ENCODE results near the gene NECTIN4.

The NECTIN4 gene

DNA sequence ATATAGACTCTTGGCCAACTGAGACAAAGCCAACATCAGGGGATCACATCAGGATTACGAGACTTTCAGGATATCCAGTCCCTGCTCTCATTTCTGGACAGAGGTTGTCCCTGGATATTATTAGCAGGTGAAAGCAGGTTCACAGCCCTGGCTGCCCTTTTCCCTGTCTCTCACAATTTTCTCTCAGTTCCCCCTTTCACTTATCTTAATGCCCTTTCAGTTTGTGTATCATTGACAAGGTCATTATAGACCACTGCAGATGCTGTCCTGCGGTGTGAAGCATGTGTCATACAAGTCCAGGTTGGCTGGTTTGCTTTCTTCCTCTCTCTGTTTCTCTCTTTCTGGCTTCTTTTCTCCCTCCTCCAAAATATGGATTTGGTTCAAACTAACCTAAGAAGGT is 6.7 kb upstream of the NECTIN4 start:
- TF ChIP-seq POLR2A (IDR thresholded peaks at IDR 0.05; ENCODE audit: low read depth, low read length) = no peak
- DNase-seq (ENCODE audit: insufficient read length, low spot score) (no peak), FAIRE-seq (no peak)

GRCh38 chr1:161095230-161095629 is 5.9 kb upstream of the NECTIN4 start:
- no peak for FAIRE-seq
- no peak for TF ChIP-seq POLR2A (IDR thresholded peaks at IDR 0.05; ENCODE audit: low read depth, low read length)

DNA sequence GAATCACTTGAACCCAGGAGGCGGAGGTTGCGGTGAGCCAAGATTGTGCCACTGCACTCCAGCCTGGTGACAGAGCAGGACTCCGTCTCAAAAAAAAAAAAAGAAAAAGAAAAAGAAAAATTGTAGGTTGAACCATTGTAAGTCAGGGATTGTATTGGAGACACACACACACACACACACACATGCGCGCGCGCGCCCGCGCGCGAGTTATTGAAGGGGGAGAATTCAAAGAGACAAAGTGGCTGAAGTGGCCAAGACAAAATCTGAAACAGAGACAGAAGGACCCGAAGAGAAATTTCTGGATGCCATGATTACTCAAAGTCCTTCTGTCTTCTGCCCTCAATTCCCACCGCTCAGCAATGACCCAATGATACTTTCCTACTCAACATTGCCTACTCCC is 5.1 kb upstream of the NECTIN4 start:
- no peak for TF ChIP-seq POLR2A (IDR thresholded peaks at IDR 0.05; ENCODE audit: low read depth, low read length)
- DNase-seq (ENCODE audit: insufficient read length, low spot score) (no peak), FAIRE-seq (no peak)

More at GRCh38 chr1:161095230-161095629, 5.9 kb upstream of the NECTIN4 start:
- DNase-seq (ENCODE audit: insufficient read length, low spot score) = no peak

DNA sequence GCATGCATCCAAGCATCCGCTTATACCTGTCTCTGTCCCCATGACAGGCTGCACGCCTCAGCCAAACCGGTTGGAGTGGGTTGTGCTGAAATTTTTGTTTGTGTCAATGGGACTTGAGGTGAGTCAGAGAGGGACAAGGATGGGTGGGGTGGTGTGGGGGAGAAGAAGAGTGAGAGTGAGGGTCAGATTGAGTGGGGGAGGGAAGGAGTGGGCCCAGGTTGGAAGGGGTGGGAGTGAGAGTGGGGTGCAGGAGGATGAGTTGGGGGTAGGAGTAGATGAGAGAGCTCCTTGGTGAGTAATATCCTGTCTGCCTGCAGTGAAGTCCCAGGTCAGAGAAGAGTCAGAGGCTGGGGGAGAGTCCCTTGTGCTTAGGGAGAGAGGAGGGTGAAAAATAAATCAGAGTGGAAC is 3.3 kb upstream of the NECTIN4 start:
- TF ChIP-seq POLR2A (IDR thresholded peaks at IDR 0.05; ENCODE audit: low read depth, low read length) = no peak
- FAIRE-seq (no peak), DNase-seq (ENCODE audit: insufficient read length, low spot score) (peak; percentile 50)

DNA sequence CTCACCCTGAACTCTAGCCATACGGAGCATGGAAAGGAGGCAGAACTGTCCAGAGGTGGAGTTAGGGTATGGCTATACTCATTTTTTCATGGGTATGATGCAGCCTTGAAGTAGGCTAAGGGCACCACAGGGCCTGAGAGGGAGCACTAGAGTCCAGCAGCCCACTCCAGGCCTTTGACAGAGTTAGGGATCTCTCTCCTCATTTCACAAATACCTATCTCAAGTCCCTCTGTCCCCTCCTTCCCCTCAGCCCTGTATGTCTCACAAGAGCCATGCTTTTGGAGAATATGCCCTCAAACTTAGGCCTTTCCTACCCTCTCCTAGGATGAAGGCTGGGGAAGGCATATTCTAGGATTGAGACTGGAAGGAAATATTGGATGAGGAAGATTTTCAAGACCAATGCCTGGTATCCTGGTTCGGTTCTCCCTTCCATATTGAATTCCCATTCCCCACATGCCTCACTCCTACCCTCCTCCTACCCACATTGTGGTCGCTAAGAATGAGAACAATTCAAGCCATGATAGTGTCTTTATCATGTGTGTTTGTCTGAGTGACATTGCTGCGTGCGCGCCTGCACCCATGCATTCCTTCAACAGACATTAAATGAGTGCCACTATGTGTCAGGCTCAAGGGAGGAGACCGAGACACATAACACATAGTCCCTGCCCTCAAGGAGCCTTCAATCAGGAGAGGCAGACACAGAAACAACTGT is 2.6 kb upstream of the NECTIN4 start:
- no peak for DNase-seq (ENCODE audit: insufficient read length, low spot score)
- TF ChIP-seq POLR2A (IDR thresholded peaks at IDR 0.05; ENCODE audit: low read depth, low read length) = no peak
- no peak for FAIRE-seq

- FAIRE-seq = no peak
Observed at GRCh38 chr1:161091093-161091492, 1.7 kb upstream of the NECTIN4 start.

GRCh38 chr1:161090617-161091016 is 1.3 kb upstream of the NECTIN4 start:
- no peak for FAIRE-seq
- DNase-seq (ENCODE audit: insufficient read length, low spot score) = no peak
- TF ChIP-seq POLR2A (IDR thresholded peaks at IDR 0.05; ENCODE audit: low read depth, low read length) = no peak

More at GRCh38 chr1:161091093-161091492, 1.7 kb upstream of the NECTIN4 start:
- no peak for TF ChIP-seq POLR2A (IDR thresholded peaks at IDR 0.05; ENCODE audit: low read depth, low read length)
- no peak for DNase-seq (ENCODE audit: insufficient read length, low spot score)

DNA sequence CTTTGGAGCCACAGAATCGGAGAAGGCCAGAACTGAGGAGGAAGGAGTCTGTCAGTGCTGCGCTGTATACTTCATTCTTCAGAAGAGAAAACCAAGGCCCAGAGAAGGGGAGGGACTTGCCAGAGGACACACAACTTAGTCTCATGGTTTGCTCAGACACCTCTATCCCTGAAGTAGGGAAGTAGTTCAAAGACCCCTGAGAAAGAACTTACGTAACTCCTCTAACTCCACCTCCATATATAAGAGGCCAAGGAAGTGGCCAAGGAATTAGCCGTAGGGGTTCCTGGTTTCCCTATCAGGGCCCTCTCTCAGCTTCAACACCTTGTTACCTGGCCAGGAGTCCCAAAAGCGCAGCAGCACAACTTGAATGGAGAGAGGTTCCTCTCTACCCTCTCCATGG is 580 bp upstream of the NECTIN4 start:
- DNase-seq (ENCODE audit: insufficient read length, low spot score) (no peak), FAIRE-seq (no peak)
- TF ChIP-seq POLR2A (IDR thresholded peaks at IDR 0.05; ENCODE audit: low read depth, low read length) = no peak

DNA sequence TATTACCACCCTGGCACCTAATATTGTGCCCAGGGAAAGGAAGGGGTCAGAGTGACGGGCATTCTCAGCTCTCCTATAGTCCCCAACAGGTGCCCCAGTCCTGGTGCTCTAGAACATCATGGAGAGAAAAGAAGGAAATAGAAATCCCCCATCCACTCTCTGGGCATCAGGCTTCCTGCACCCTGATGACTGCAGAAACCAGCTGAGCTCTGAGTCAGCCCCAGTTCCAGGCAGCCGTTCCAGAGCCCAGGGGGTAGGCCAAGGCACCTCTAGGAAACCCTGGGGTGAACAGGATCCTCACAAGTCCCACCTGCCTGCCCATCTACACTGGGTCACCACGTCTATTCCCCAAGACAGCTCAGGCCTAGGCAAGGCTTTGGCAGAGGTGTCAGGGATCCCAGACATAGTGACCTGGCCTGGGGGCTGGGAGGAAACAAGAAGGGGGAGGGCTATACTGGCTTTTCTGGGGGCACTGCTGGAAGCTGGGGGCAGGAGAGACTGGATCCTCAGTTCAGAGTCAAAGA is 709 bp downstream of the NECTIN4 start:
- TF ChIP-seq POLR2A (IDR thresholded peaks at IDR 0.05; ENCODE audit: low read depth, low read length) = no peak
- DNase-seq (ENCODE audit: insufficient read length, low spot score) (peak; percentile 89), FAIRE-seq (no peak)

- no peak for FAIRE-seq
- DNase-seq (ENCODE audit: insufficient read length, low spot score) = no peak
- no peak for TF ChIP-seq POLR2A (IDR thresholded peaks at IDR 0.05; ENCODE audit: low read depth, low read length)
Observed at GRCh38 chr1:161086457-161086856, 2.9 kb downstream of the NECTIN4 start.

DNA sequence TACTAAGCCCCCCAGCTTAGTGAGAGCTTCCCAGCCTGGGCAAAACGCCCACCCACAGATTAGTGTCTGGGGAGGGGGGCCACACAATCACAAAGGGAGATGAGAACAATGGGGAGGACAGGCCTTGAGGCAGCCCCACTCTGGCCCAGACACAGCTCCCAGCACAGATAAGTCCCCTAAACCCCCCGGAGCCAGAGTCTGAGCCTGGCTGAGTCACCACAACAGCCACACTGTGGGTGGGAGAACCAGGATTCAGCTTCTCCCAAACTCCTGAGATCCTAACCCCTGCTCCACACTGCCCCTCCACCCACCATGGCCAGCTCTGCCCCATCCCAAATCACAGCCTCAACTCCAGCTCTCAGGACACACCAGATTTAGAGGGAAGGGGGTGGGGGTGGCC is 4.2 kb downstream of the NECTIN4 start:
- no peak for TF ChIP-seq POLR2A (IDR thresholded peaks at IDR 0.05; ENCODE audit: low read depth, low read length)
- no peak for DNase-seq (ENCODE audit: insufficient read length, low spot score)

DNA sequence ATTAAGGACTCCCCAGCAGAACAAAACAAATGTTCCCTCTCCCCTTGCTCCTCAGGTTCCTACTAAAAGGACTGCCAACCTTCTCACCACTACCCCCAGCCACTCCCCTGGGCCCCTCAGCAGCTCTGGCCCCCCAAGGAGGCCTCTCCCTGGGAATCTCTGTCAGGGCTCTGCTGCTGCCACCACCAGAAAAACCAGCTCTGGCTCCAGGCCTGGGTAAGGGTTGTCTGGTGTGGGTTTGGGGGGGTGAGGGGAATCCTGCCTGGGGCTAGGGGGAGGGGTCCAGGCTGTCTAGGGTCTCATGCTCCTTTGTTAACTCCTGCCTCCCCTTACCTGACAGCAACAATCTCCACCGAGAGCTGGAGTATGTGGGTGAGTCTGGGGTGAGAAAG is 4.8 kb downstream of the NECTIN4 start:
- no peak for TF ChIP-seq POLR2A (IDR thresholded peaks at IDR 0.05; ENCODE audit: low read depth, low read length)
- no peak for DNase-seq (ENCODE audit: insufficient read length, low spot score)
- FAIRE-seq = no peak

More for the DNA sequence above, 4.2 kb downstream of the NECTIN4 start:
- FAIRE-seq = no peak

DNA sequence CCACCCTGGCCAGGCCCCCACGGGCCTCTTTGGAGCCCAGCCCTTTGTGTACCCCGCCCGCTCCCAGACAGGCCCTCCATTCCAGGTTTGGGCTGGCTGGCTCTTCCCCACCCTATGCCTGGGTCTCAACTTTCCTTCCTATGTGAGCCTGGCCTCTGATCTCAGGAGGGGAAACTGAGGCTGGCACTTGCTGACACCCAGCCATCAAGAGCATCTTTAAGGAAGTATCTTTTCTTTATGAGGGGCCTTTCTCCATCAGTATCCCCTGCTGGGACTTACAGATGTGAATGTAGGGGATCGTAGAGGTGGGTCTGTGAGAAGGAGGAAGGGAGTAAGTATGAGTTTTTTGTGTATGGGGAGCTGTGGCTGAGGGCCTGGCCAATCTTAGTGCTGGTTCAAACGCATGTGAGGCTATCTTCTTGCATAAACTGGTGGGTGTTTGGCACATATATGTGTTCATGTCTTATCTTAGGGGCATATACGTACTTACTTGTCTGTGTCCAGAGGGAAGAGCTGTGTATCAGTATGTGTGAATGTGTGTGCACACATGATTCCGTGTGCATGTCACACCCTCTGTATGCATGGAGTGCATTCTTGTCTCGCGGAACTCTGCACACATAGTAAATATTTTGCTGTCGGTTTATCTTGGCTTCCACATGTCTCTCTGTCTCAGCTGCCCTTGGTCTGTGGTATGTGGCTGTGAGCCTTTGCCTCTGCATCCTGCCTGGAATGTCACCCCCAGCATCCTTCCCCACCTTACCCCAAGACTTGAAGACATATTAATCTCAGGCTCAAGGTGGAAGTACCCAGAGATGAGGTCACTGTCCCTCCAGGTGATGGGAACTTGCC is 5.4 kb downstream of the NECTIN4 start:
- no peak for TF ChIP-seq POLR2A (IDR thresholded peaks at IDR 0.05; ENCODE audit: low read depth, low read length)
- DNase-seq (ENCODE audit: insufficient read length, low spot score) = no peak
- FAIRE-seq = no peak

DNA sequence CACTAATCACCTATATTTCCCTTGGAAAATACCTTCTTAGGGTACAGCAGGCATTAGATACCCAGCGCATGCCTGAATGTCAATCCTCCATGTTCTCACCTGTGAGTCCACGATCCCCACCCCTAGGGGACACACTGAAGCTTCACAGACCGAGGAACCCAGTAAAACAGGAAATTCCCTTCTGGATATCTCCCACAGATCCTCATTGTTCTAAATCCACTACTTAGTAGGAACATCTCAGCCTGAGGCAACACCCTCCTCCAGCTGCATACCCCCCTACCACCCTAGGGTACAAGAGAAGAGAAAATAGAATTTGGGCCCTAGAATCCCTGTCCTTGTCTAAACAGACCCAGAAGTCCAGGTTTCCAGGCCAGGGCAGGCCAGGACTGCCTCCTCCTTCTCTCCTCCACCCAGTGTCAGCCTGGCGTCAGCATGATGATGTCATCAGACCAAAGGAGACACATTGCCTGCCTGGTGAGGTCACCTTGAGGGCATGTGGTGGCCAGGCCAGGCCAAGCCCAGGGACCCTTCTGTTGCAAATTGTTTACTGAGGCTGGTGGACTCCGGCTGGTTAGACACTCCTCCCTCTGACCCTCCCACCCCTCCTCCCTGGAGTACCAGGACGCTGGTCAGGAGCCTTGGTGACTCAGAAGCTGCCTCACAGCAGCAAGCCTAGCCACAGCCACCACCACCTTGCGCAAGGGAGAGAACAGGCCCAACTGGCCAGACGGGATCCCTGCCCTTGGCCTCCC is 6.2 kb downstream of the NECTIN4 start:
- FAIRE-seq (peak; percentile 38), DNase-seq (ENCODE audit: insufficient read length, low spot score) (peak; percentile 92)
- peak; percentile 40 for TF ChIP-seq POLR2A (IDR thresholded peaks at IDR 0.05; ENCODE audit: low read depth, low read length)

Measured in H54 (cell line).